GM23338 (cell line): Measurements from ENCODE around the gene FAU. TPM values are rescaled to one million over a fixed set of nuclear protein-coding genes. Genes with fewer than 3 reads are reported as not detected.
A peak's percentile ranks its signal among the peaks of the same experiment; 100 is the strongest.

Experiments
- ATAC-seq: fragments of 200-7000 bp; cut with Tn5 transposase; 3 replicates; pipeline ENCODE4 v1.9.1; 2020
- DNase-seq: peaks from one replicate; pipeline ENCODE4 v3.0.0-alpha.2; 2015; ENCODE audit warnings: low spot score
- H2AFZ ChIP-seq: fragments of 200-600 bp; sonication (generic); 2 replicates; pipeline ENCODE4 v1.8.0; 2016; ENCODE audit warnings: antibody characterized with exemption, mild to moderate bottlenecking, moderate library complexity
- H3F3A ChIP-seq: fragments of 200-600 bp; sonication (generic); replicated peaks from 2 replicates; pipeline ENCODE4 v1.8.0; 2017; ENCODE audit warnings: antibody characterized with exemption, mixed run types, low read depth
- H3K27ac ChIP-seq: fragments of 200-600 bp; sonication (generic); 2 replicates; pipeline ENCODE4 v1.6.1; 2016; ENCODE audit warnings: low read depth
- H3K27me3 ChIP-seq: fragments of 200-600 bp; sonication (generic); 2 replicates; pipeline ENCODE4 v1.8.0; 2016; ENCODE audit warnings: mild to moderate bottlenecking, mixed run types, moderate library complexity; ENCODE audit not compliant: insufficient read depth
- H3K36me3 ChIP-seq: fragments of 200-600 bp; sonication (generic); 2 replicates; pipeline ENCODE4 v1.8.0; 2016; ENCODE audit warnings: mild to moderate bottlenecking; ENCODE audit not compliant: insufficient read depth
- H3K4me1 ChIP-seq: fragments of 200-600 bp; sonication (generic); 2 replicates; pipeline ENCODE4 v1.8.0; 2016; ENCODE audit warnings: mild to moderate bottlenecking, moderate library complexity; ENCODE audit not compliant: insufficient read depth
- H3K4me2 ChIP-seq: fragments of 200-600 bp; sonication (generic); 2 replicates; pipeline ENCODE4 v1.7.1; 2017; ENCODE audit warnings: mixed run types
- H3K4me3 ChIP-seq: fragments of 200-600 bp; sonication (generic); 2 replicates; pipeline ENCODE4 v1.6.1; 2016; ENCODE audit warnings: mixed run types
- H3K79me2 ChIP-seq: fragments of 200-600 bp; sonication (generic); replicated peaks from 2 replicates; pipeline ENCODE4 v1.8.0; 2017; ENCODE audit warnings: mild to moderate bottlenecking; ENCODE audit not compliant: insufficient read depth
- H3K9me2 ChIP-seq: fragments of 200-600 bp; sonication (generic); 2 replicates; pipeline ENCODE4 v1.8.0; 2017; ENCODE audit not compliant: insufficient read depth
- H4K20me1 ChIP-seq: fragments of 200-600 bp; sonication (generic); replicated peaks from 2 replicates; pipeline ENCODE4 v1.8.0; 2017; ENCODE audit warnings: mild to moderate bottlenecking; ENCODE audit not compliant: insufficient read depth
- H3K27ac Mint-ChIP-seq: 2 replicates; pipeline ENCODE4 v1.8.0; 2020; ENCODE audit warnings: inconsistent platforms, mild to moderate bottlenecking, moderate library complexity, mixed read lengths
- H3K27me3 Mint-ChIP-seq: 3 replicates; pipeline ENCODE4 v1.8.0; 2022; ENCODE audit warnings: low read depth, mild to moderate bottlenecking, moderate library complexity, mixed read lengths, inconsistent platforms; ENCODE audit not compliant: insufficient read depth, poor library complexity
- H3K36me3 Mint-ChIP-seq: 3 replicates; pipeline ENCODE4 v1.8.0; 2021; ENCODE audit warnings: low read depth, mild to moderate bottlenecking, inconsistent platforms, moderate library complexity, mixed read lengths
- H3K4me1 Mint-ChIP-seq: 3 replicates; pipeline ENCODE4 v1.8.0; 2020; ENCODE audit warnings: mild to moderate bottlenecking, inconsistent platforms, mixed read lengths
- H3K4me3 Mint-ChIP-seq: 3 replicates; pipeline ENCODE4 v1.8.0; 2021; ENCODE audit warnings: moderate library complexity, mild to moderate bottlenecking, inconsistent platforms, mixed read lengths
- H3K9me3 Mint-ChIP-seq: 3 replicates; pipeline ENCODE4 v1.8.0; 2020; ENCODE audit warnings: moderate library complexity, mild to moderate bottlenecking, inconsistent platforms, mixed read lengths
- CREB1 ChIP-seq: fragments of 250-450 bp; sonication (Bioruptor Pico); IDR thresholded peaks from 2 replicates; pipeline ENCODE4 v1.5.0; 2020; ENCODE audit warnings: low read depth, mild to moderate bottlenecking, moderate library complexity
- CTCF ChIP-seq, 2 experiments: fragments of 200-600 bp in 1 of 2; sonication (generic) in 1 of 2; conservative IDR thresholded peaks; 2 replicates each; pipeline versions ENCODE4 v1.5.1 to v1.6.1; 2016 to 2017; ENCODE audit warnings: antibody characterized with exemption in 2 of 2, low read depth in 2 of 2, mild to moderate bottlenecking in 2 of 2, moderate library complexity in 1 of 2
- EZH2 ChIP-seq: fragments of 200-600 bp; sonication (generic); IDR thresholded peaks from one replicate; pipeline ENCODE4 v1.8.0; 2017; ENCODE audit warnings: antibody characterized with exemption, mild to moderate bottlenecking, low read depth; ENCODE audit not compliant: unreplicated experiment
- POLR2AphosphoS5 ChIP-seq: IDR thresholded peaks from 2 replicates; pipeline ENCODE4 v1.6.1; 2016; ENCODE audit warnings: antibody characterized with exemption, low read depth
- STAT1 ChIP-seq: IDR thresholded peaks from one replicate; pipeline ENCODE4 v1.6.1; 2016; ENCODE audit warnings: antibody characterized with exemption; ENCODE audit not compliant: unreplicated experiment
- ZNF331 ChIP-seq: fragments of 250-450 bp; sonication (Bioruptor Pico); IDR thresholded peaks from 2 replicates; pipeline ENCODE4 v1.5.0; 2020; ENCODE audit warnings: low read depth, mild to moderate bottlenecking, moderate library complexity
- polyA plus RNA-seq: library from polyadenylated mRNA; unstranded; fragments of >200 nt; fragmentation: Nextera tagmentation; extraction: Ambion mirVana; gene quantifications from 2 replicates; pipeline ENCODE4 v1.2.1, GENCODE V29; 2016
- total RNA-seq: library from RNA; depleted of rRNA; stranded (reverse); fragments of >200 nt; shearing (Covaris generic); gene quantifications from 2 replicates; pipeline ENCODE4 v1.2.3, GENCODE V29; 2014
- TF ChIP-seq, protein P1 (sequence below): IDR thresholded peaks from one replicate; pipeline ENCODE4 v1.6.1; 2018; ENCODE audit warnings: antibody characterized with exemption; ENCODE audit not compliant: unreplicated experiment
- TF ChIP-seq, protein P2 (sequence below): fragments of 250-450 bp; sonication (Bioruptor Pico); IDR thresholded peaks from 2 replicates; pipeline ENCODE4 v1.5.0; 2020; ENCODE audit warnings: mild to moderate bottlenecking, moderate library complexity

FAU gene
- total and polyA plus RNA-seq, 2 experiments from 2014 or later, result 262 to 1,177 TPM

GRCh38 chr11:65112546-65113360, 9.2 kb downstream of the FAU start:
- peaks cover 25% of the 10 kb centered on the region for H3K4me1 Mint-ChIP-seq
- Histone ChIP-seq H3K4me1 (peaks cover 13% of the 10 kb centered on the region), H3K79me2 (peaks cover 8% of the 10 kb centered on the region; the same call in 1 of the 2 replicates), H3K27ac (no peak overlapping the region), H3F3A (peaks cover 13% of the 10 kb centered on the region), H2AFZ (0 out of 2 replicates have a peak overlapping the region, but pooled peaks have one; percentile 69), H3K27me3 (no peaks in the 10 kb centered on the region), H3K36me3 (no peaks in the 10 kb centered on the region), H3K9me2 (no peaks in the 10 kb centered on the region), H3K4me2 (peak overlapping the region; percentile 99), H3K4me3 (peak overlapping the region; percentile 99), H4K20me1 (peaks cover 5% of the 10 kb centered on the region; the same call in 1 of the 2 replicates)
- TF ChIP-seq CTCF (conservative IDR thresholded peaks at IDR 0.05; ENCODE audit: low read depth in 2 of 2) (peak; percentile 66 to 81), POLR2AphosphoS5 (peak; percentile 10; the same call in 1 of the 2 replicates), STAT1 (no peak), CREB1 (CRISPR knock-in tag) (no peak; the same call in 1 of the 2 replicates), ZNF331 (no peak), EZH2 (no peak)
- TF ChIP-seq, protein P1, sequence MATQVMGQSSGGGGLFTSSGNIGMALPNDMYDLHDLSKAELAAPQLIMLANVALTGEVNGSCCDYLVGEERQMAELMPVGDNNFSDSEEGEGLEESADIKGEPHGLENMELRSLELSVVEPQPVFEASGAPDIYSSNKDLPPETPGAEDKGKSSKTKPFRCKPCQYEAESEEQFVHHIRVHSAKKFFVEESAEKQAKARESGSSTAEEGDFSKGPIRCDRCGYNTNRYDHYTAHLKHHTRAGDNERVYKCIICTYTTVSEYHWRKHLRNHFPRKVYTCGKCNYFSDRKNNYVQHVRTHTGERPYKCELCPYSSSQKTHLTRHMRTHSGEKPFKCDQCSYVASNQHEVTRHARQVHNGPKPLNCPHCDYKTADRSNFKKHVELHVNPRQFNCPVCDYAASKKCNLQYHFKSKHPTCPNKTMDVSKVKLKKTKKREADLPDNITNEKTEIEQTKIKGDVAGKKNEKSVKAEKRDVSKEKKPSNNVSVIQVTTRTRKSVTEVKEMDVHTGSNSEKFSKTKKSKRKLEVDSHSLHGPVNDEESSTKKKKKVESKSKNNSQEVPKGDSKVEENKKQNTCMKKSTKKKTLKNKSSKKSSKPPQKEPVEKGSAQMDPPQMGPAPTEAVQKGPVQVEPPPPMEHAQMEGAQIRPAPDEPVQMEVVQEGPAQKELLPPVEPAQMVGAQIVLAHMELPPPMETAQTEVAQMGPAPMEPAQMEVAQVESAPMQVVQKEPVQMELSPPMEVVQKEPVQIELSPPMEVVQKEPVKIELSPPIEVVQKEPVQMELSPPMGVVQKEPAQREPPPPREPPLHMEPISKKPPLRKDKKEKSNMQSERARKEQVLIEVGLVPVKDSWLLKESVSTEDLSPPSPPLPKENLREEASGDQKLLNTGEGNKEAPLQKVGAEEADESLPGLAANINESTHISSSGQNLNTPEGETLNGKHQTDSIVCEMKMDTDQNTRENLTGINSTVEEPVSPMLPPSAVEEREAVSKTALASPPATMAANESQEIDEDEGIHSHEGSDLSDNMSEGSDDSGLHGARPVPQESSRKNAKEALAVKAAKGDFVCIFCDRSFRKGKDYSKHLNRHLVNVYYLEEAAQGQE, result no peak
- TF ChIP-seq, protein P2, sequence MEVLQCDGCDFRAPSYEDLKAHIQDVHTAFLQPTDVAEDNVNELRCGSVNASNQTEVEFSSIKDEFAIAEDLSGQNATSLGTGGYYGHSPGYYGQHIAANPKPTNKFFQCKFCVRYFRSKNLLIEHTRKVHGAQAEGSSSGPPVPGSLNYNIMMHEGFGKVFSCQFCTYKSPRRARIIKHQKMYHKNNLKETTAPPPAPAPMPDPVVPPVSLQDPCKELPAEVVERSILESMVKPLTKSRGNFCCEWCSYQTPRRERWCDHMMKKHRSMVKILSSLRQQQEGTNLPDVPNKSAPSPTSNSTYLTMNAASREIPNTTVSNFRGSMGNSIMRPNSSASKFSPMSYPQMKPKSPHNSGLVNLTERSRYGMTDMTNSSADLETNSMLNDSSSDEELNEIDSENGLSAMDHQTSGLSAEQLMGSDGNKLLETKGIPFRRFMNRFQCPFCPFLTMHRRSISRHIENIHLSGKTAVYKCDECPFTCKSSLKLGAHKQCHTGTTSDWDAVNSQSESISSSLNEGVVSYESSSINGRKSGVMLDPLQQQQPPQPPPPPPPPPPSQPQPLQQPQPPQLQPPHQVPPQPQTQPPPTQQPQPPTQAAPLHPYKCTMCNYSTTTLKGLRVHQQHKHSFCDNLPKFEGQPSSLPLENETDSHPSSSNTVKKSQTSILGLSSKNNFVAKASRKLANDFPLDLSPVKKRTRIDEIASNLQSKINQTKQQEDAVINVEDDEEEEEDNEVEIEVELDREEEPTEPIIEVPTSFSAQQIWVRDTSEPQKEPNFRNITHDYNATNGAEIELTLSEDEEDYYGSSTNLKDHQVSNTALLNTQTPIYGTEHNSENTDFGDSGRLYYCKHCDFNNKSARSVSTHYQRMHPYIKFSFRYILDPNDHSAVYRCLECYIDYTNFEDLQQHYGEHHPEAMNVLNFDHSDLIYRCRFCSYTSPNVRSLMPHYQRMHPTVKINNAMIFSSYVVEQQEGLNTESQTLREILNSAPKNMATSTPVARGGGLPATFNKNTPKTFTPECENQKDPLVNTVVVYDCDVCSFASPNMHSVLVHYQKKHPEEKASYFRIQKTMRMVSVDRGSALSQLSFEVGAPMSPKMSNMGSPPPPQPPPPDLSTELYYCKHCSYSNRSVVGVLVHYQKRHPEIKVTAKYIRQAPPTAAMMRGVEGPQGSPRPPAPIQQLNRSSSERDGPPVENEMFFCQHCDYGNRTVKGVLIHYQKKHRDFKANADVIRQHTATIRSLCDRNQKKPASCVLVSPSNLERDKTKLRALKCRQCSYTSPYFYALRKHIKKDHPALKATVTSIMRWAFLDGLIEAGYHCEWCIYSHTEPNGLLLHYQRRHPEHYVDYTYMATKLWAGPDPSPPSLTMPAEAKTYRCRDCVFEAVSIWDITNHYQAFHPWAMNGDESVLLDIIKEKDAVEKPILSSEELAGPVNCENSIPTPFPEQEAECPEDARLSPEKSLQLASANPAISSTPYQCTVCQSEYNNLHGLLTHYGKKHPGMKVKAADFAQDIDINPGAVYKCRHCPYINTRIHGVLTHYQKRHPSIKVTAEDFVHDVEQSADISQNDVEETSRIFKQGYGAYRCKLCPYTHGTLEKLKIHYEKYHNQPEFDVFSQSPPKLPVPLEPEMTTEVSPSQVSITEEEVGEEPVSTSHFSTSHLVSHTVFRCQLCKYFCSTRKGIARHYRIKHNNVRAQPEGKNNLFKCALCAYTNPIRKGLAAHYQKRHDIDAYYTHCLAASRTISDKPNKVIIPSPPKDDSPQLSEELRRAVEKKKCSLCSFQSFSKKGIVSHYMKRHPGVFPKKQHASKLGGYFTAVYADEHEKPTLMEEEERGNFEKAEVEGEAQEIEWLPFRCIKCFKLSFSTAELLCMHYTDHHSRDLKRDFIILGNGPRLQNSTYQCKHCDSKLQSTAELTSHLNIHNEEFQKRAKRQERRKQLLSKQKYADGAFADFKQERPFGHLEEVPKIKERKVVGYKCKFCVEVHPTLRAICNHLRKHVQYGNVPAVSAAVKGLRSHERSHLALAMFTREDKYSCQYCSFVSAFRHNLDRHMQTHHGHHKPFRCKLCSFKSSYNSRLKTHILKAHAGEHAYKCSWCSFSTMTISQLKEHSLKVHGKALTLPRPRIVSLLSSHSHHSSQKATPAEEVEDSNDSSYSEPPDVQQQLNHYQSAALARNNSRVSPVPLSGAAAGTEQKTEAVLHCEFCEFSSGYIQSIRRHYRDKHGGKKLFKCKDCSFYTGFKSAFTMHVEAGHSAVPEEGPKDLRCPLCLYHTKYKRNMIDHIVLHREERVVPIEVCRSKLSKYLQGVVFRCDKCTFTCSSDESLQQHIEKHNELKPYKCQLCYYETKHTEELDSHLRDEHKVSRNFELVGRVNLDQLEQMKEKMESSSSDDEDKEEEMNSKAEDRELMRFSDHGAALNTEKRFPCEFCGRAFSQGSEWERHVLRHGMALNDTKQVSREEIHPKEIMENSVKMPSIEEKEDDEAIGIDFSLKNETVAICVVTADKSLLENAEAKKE, result no peak
- peak overlapping the region; percentile 96 for H3K4me3 Mint-ChIP-seq
- ATAC-seq (peak; percentile 31), DNase-seq (peak; percentile 78)
- peaks cover 43% of the 10 kb centered on the region for H3K27me3 Mint-ChIP-seq
- peak overlapping the region; percentile 44; the same call in 1 of the 2 replicates for H3K27ac Mint-ChIP-seq
- peaks cover 2% of the 10 kb centered on the region; the same call in 2 of the 3 replicates for H3K9me3 Mint-ChIP-seq
- H3K36me3 Mint-ChIP-seq, result peaks cover 24% of the 10 kb centered on the region; the same call in 2 of the 3 replicates
